Esophagus squamous epithelium (tissue), 4 donors: Measurements from ENCODE around the gene HOXC5.

Experiments used
- CTCF ChIP-seq, 6 experiments: fragments of 450-650 bp in 4 of 6; fragments of 200-600 bp in 2 of 6; sonication (generic) in 2 of 6; IDR thresholded peaks; one replicate each; pipeline ENCODE4 v1.5.1; 2016 to 2019; ENCODE audit warnings: antibody characterized with exemption in 6 of 6, mild to moderate bottlenecking in 4 of 6, moderate library complexity in 4 of 6
- POLR2A ChIP-seq, 4 donors: fragments of 450-650 bp; IDR thresholded peaks; one replicate each; pipeline ENCODE4 v1.6.1; 2017; ENCODE audit warnings: antibody characterized with exemption in 4 of 4, mild to moderate bottlenecking in 4 of 4, moderate library complexity in 3 of 4

GRCh38 chr12:53997204-53998109 lies 35.4 kb upstream of the HOXC5 start:
- no peak for TF ChIP-seq CTCF (IDR thresholded peaks at IDR 0.05)
- TF ChIP-seq POLR2A (IDR thresholded peaks at IDR 0.05), result no peak
